GM12801 (cell line): ENCODE measurements around the gene TBXAS1.

Experiments
- CTCF ChIP-seq: IDR thresholded peaks from one replicate; pipeline ENCODE4 v1.5.1; 2011; ENCODE audit warnings: control low read depth; ENCODE audit not compliant: insufficient read length; ENCODE audit errors: extremely low read depth

TBXAS1 gene

GRCh38 chr7:139895141-139895829, 66.2 kb downstream of the TBXAS1 start:
- TF ChIP-seq CTCF = no peak

- TF ChIP-seq CTCF = no peak
Observed at GRCh38 chr7:139896288-139896687, 67.2 kb downstream of the TBXAS1 start.

- no peak for TF ChIP-seq CTCF
Observed at GRCh38 chr7:139896831-139897230, 67.8 kb downstream of the TBXAS1 start.

GRCh38 chr7:139897422-139898090, 68.5 kb downstream of the TBXAS1 start:
- TF ChIP-seq CTCF = no peak

GRCh38 chr7:139898483-139898882, 69.4 kb downstream of the TBXAS1 start:
- no peak for TF ChIP-seq CTCF

- no peak for TF ChIP-seq CTCF
Observed at GRCh38 chr7:139899328-139899955, 70.4 kb downstream of the TBXAS1 start.

GRCh38 chr7:139900326-139900725, 71.3 kb downstream of the TBXAS1 start:
- TF ChIP-seq CTCF = no peak
